MM.1S (cell line): ENCODE results near the gene SEC16B.

Source experiments
- DNase-seq: peaks from one replicate; pipeline ENCODE4 v3.0.0-alpha.2; 2015
- H2AFZ ChIP-seq: fragments of 300-600 bp; sonication (generic); 2 replicates; pipeline ENCODE4 v1.6.0; 2016; ENCODE audit warnings: antibody characterized with exemption, low read length
- H3F3A ChIP-seq: fragments of 300-600 bp; sonication (generic); 2 replicates; pipeline ENCODE4 v1.6.1; 2016; ENCODE audit warnings: mild to moderate bottlenecking, antibody characterized with exemption, low read length, moderate library complexity, mixed read lengths; ENCODE audit not compliant: insufficient read depth
- H3K27ac ChIP-seq: fragments of 300-600 bp; sonication (generic); 2 replicates; pipeline ENCODE4 v1.5.1; 2016; ENCODE audit warnings: mild to moderate bottlenecking, low read length
- H3K27me3 ChIP-seq: fragments of 300-600 bp; sonication (generic); replicated peaks from 2 replicates; pipeline ENCODE4 v1.6.0; 2016; ENCODE audit warnings: low read length; ENCODE audit not compliant: insufficient read depth
- H3K36me3 ChIP-seq: fragments of 300-600 bp; sonication (generic); replicated peaks from 2 replicates; pipeline ENCODE4 v1.6.1; 2016; ENCODE audit warnings: mild to moderate bottlenecking, low read length, mixed read lengths; ENCODE audit not compliant: insufficient read depth
- H3K4me1 ChIP-seq: fragments of 300-600 bp; sonication (generic); 2 replicates; pipeline ENCODE4 v1.6.1; 2016; ENCODE audit warnings: low read length, mixed read lengths
- H3K4me2 ChIP-seq: fragments of 300-600 bp; sonication (generic); 2 replicates; pipeline ENCODE4 v1.6.0; 2016; ENCODE audit warnings: low read depth, low read length
- H3K4me3 ChIP-seq: fragments of 300-600 bp; sonication (generic); 2 replicates; pipeline ENCODE4 v1.5.1; 2016; ENCODE audit warnings: low read length, mixed read lengths
- H3K79me2 ChIP-seq: fragments of 300-600 bp; sonication (generic); 2 replicates; pipeline ENCODE4 v1.6.1; 2016; ENCODE audit warnings: mixed run types, low read length, mixed read lengths
- H3K9ac ChIP-seq: fragments of 300-600 bp; sonication (generic); 2 replicates; pipeline ENCODE4 v1.6.1; 2016; ENCODE audit warnings: low read length, mixed read lengths
- H3K9me2 ChIP-seq: fragments of 300-600 bp; sonication (generic); replicated peaks from 2 replicates; pipeline ENCODE4 v1.6.1; 2016; ENCODE audit warnings: mild to moderate bottlenecking, low read length, mixed read lengths; ENCODE audit not compliant: insufficient read depth
- H3K9me3 ChIP-seq: fragments of 300-600 bp; sonication (generic); replicated peaks from 2 replicates; pipeline ENCODE4 v1.6.1; 2016; ENCODE audit warnings: mild to moderate bottlenecking, low read length, mixed read lengths; ENCODE audit not compliant: insufficient read depth
- H4K20me1 ChIP-seq: fragments of 300-600 bp; sonication (generic); 2 replicates; pipeline ENCODE4 v1.6.1; 2016; ENCODE audit warnings: mild to moderate bottlenecking, low read length, moderate library complexity, mixed read lengths; ENCODE audit not compliant: insufficient read depth
- EZH2 ChIP-seq: fragments of 300-600 bp; sonication (generic); optimal IDR thresholded peaks from 2 replicates; pipeline ENCODE3; 2017; ENCODE audit warnings: low read depth, mild to moderate bottlenecking, antibody characterized with exemption, low read length, mixed read lengths
- EZH2phosphoT487 ChIP-seq: fragments of 300-600 bp; sonication (generic); IDR thresholded peaks from 2 replicates; pipeline ENCODE4 v1.6.1; 2018; ENCODE audit warnings: antibody characterized with exemption, low read length
- TF ChIP-seq, protein P1 (sequence below): fragments of 300-600 bp; sonication (generic); IDR thresholded peaks from 2 replicates; pipeline ENCODE4 v1.5.1; 2016; ENCODE audit warnings: antibody characterized with exemption, low read length, mixed read lengths

Gene SEC16B

DNA sequence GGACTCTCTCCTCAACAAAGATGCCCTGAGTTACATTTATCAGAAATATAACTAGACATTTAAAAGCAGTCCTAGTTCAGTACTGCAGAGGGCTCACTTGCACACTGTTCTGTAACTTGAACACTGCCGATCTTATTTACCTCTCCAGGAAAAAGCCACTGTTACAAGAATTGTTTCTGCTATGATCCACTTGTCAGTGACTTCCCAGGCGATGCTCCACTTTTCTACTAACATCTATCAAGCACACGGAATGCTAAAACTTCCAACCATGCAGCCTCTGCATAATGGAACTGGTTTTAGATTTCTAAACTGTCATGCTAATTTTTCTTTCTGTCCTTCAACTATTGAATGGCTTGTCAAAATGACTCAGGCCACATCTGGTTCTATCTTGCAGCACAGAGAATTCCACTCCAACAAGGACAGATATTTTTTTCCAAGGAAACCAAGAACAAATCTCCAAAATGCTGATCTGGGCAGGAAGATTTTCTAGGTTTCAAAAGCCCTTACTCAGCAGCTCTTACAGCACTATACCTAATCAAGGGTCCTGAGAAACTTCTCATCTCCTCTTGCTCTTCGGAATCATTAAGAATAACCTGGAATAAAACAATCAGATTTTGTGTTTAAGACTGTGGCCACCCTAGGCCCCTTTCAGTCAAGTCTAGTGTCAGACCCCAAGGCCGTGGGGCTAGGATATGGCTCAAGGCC lies 9.9 kb downstream of the SEC16B start:
- Histone ChIP-seq H3K79me2 (no peaks in the 10 kb centered on the region), H3K4me2 (no peak overlapping the region), H3K9me2 (no peaks in the 10 kb centered on the region), H3K4me1 (no peaks in the 10 kb centered on the region), H2AFZ (no peak overlapping the region), H3K27me3 (no peaks in the 10 kb centered on the region), H3K36me3 (no peaks in the 10 kb centered on the region), H4K20me1 (no peaks in the 10 kb centered on the region), H3F3A (no peaks in the 10 kb centered on the region), H3K9me3 (no peaks in the 10 kb centered on the region), H3K4me3 (no peak overlapping the region), H3K27ac (no peak overlapping the region), H3K9ac (no peak overlapping the region)
- TF ChIP-seq EZH2: no peak
- TF ChIP-seq EZH2phosphoT487: no peak
- TF ChIP-seq, protein P1, sequence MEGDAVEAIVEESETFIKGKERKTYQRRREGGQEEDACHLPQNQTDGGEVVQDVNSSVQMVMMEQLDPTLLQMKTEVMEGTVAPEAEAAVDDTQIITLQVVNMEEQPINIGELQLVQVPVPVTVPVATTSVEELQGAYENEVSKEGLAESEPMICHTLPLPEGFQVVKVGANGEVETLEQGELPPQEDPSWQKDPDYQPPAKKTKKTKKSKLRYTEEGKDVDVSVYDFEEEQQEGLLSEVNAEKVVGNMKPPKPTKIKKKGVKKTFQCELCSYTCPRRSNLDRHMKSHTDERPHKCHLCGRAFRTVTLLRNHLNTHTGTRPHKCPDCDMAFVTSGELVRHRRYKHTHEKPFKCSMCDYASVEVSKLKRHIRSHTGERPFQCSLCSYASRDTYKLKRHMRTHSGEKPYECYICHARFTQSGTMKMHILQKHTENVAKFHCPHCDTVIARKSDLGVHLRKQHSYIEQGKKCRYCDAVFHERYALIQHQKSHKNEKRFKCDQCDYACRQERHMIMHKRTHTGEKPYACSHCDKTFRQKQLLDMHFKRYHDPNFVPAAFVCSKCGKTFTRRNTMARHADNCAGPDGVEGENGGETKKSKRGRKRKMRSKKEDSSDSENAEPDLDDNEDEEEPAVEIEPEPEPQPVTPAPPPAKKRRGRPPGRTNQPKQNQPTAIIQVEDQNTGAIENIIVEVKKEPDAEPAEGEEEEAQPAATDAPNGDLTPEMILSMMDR: no peak; the same call in 1 of the 2 replicates
- DNase-seq: no peak

DNA sequence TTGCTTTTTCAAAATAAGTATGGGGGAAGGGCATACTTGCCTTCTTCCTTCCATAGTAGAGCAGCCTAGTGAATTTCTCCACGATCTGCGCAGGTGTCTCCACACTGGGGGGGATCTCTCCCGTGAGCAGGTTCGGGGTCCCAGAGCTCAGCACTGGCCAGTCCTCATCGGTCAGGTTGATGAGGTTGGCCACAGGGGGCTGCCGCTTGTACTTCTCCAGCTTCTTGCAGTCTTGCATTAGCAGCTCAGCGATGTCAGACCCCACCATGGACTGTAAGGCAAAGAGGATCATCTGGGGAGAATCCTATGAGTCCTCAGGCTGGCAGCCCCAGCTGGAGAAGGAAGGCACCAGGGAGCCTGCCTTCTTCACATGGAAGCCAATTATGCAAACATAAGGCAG lies 11.8 kb downstream of the SEC16B start:
- H3K4me1 ChIP-seq: no peaks in the 10 kb centered on the region
- H3F3A ChIP-seq: no peaks in the 10 kb centered on the region
- H3K27me3 ChIP-seq: no peaks in the 10 kb centered on the region
- no peak for DNase-seq
- H3K4me3 ChIP-seq: no peak overlapping the region
- H3K9me3 ChIP-seq: no peaks in the 10 kb centered on the region
- H2AFZ ChIP-seq: no peak overlapping the region
- no peak overlapping the region for H3K9ac ChIP-seq
- no peaks in the 10 kb centered on the region for H3K36me3 ChIP-seq
- H3K9me2 ChIP-seq: no peaks in the 10 kb centered on the region
- H3K79me2 ChIP-seq: no peaks in the 10 kb centered on the region
- TF ChIP-seq, protein P1: no peak
- TF ChIP-seq EZH2phosphoT487 (no peak), EZH2 (no peak)
- no peak overlapping the region for H3K4me2 ChIP-seq
- no peak overlapping the region for H3K27ac ChIP-seq
- H4K20me1 ChIP-seq: no peaks in the 10 kb centered on the region

DNA sequence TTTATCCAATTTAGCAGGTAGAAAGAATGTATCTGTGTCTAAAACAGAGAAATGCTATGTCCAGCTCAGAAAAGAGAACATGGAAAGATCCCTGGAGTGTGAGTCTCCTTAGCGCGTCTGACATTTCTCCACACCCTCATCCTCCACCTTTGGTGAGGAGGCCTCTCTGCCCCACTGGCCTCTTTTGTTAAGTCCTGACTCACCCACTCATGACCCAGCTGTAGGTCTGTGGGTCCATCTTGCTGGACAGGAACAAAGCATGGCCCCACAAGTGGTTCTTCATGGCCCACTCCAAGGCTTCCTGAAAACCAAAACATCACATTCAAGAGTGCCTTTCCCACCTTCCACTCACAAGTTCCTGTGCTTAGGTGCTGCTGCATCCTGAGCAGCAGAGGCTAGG lies 15.8 kb downstream of the SEC16B start:
- no peak overlapping the region for H3K27ac ChIP-seq
- TF ChIP-seq EZH2phosphoT487 (no peak), EZH2 (no peak)
- no peaks in the 10 kb centered on the region for H3K27me3 ChIP-seq
- no peak overlapping the region for H2AFZ ChIP-seq
- no peaks in the 10 kb centered on the region for H3K79me2 ChIP-seq
- H3K36me3 ChIP-seq: no peaks in the 10 kb centered on the region
- no peaks in the 10 kb centered on the region for H4K20me1 ChIP-seq
- no peak overlapping the region for H3K4me3 ChIP-seq
- H3K4me2 ChIP-seq: no peak overlapping the region
- no peaks in the 10 kb centered on the region for H3K4me1 ChIP-seq
- H3K9me3 ChIP-seq: no peaks in the 10 kb centered on the region
- H3K9me2 ChIP-seq: no peaks in the 10 kb centered on the region
- no peak for DNase-seq
- no peak overlapping the region for H3K9ac ChIP-seq
- H3F3A ChIP-seq: no peaks in the 10 kb centered on the region

- Histone ChIP-seq H3K36me3 (no peaks in the 10 kb centered on the region), H3K9ac (no peak overlapping the region), H3K9me3 (no peaks in the 10 kb centered on the region), H3K4me1 (no peaks in the 10 kb centered on the region), H3F3A (no peaks in the 10 kb centered on the region), H3K4me3 (no peak overlapping the region), H3K9me2 (no peaks in the 10 kb centered on the region), H3K27ac (no peak overlapping the region), H3K4me2 (no peak overlapping the region), H3K79me2 (no peaks in the 10 kb centered on the region), H3K27me3 (no peaks in the 10 kb centered on the region), H2AFZ (no peak overlapping the region), H4K20me1 (no peaks in the 10 kb centered on the region)
- no peak for DNase-seq
- TF ChIP-seq EZH2: no peak
- TF ChIP-seq, protein P1: no peak
- no peak for TF ChIP-seq EZH2phosphoT487
Measured at GRCh38 chr1:177953549-177953948, 16.3 kb downstream of the SEC16B start.
